ENCODE results near the gene SLC10A7.

The SLC10A7 gene

GRCh38 chr4:146521541-146522097 is at the start of gene SLC10A7:
SLC10A7 (minus strand) TSS chr4:146521940; CDS start chr4:146521717, 223 bp downstream.
- DNase-seq (ENCODE audit: low read depth), result peak; percentile 36

- no peak for DNase-seq (ENCODE audit: low read depth)
Measured at GRCh38 chr4:146567396-146567795, 45.7 kb upstream of the SLC10A7 start.

GRCh38 chr4:146564492-146564891 is 42.8 kb upstream of the SLC10A7 start:
- DNase-seq (ENCODE audit: low read depth), result no peak

GRCh38 chr4:146550161-146550560 is 28.4 kb upstream of the SLC10A7 start:
- DNase-seq (ENCODE audit: low read depth), result no peak

- no peak for DNase-seq (ENCODE audit: low read depth)
Measured at GRCh38 chr4:146548443-146548842, 26.7 kb upstream of the SLC10A7 start.

- no peak for DNase-seq (ENCODE audit: low read depth)
Measured at GRCh38 chr4:146545102-146545501, 23.4 kb upstream of the SLC10A7 start.

- no peak for DNase-seq (ENCODE audit: low read depth)
Measured at GRCh38 chr4:146534178-146534577, 12.4 kb upstream of the SLC10A7 start.

- no peak for DNase-seq (ENCODE audit: low read depth)
Measured at GRCh38 chr4:146525754-146526153, 4.0 kb upstream of the SLC10A7 start.

- DNase-seq (ENCODE audit: low read depth), result no peak
Measured at GRCh38 chr4:146524663-146525062, 2.9 kb upstream of the SLC10A7 start.

- no peak for DNase-seq (ENCODE audit: low read depth)
Measured at GRCh38 chr4:146522869-146523205, 1.1 kb upstream of the SLC10A7 start.

GRCh38 chr4:146522098-146522868 is 543 bp upstream of the SLC10A7 start:
- peak; percentile 67 for DNase-seq (ENCODE audit: low read depth)

- no peak for DNase-seq (ENCODE audit: low read depth)
Measured at GRCh38 chr4:146520896-146521540, 722 bp downstream of the SLC10A7 start.

- no peak for DNase-seq (ENCODE audit: low read depth)
Measured at GRCh38 chr4:146514651-146515357, 6.9 kb downstream of the SLC10A7 start.

GRCh38 chr4:146513548-146513947 is 8.2 kb downstream of the SLC10A7 start:
- no peak for DNase-seq (ENCODE audit: low read depth)

- no peak for DNase-seq (ENCODE audit: low read depth)
Measured at GRCh38 chr4:146511381-146511780, 10.4 kb downstream of the SLC10A7 start.

- no peak for DNase-seq (ENCODE audit: low read depth)
Measured at GRCh38 chr4:146510942-146511341, 10.8 kb downstream of the SLC10A7 start.

GRCh38 chr4:146508229-146508939 is 13.4 kb downstream of the SLC10A7 start:
- DNase-seq (ENCODE audit: low read depth), result no peak

- no peak for DNase-seq (ENCODE audit: low read depth)
Measured at GRCh38 chr4:146507632-146508031, 14.1 kb downstream of the SLC10A7 start.

- DNase-seq (ENCODE audit: low read depth), result no peak
Measured at GRCh38 chr4:146506272-146506671, 15.5 kb downstream of the SLC10A7 start.

- no peak for DNase-seq (ENCODE audit: low read depth)
Measured at GRCh38 chr4:146500216-146500615, 21.5 kb downstream of the SLC10A7 start.

GRCh38 chr4:146498291-146498690 is 23.4 kb downstream of the SLC10A7 start:
- DNase-seq (ENCODE audit: low read depth), result no peak

GRCh38 chr4:146495269-146495668 is 26.5 kb downstream of the SLC10A7 start:
- DNase-seq (ENCODE audit: low read depth), result no peak
